ENCODE measurements around the gene COL27A1.

COL27A1 gene

GRCh38 chr9:114165407-114166102, 10.2 kb downstream of the COL27A1 start:
- Histone ChIP-seq H3K9me3 (ENCODE audit: control insufficient read depth, insufficient read depth, low read depth, low read length) (no peaks in the 10 kb centered on the region), H3K27ac (ENCODE audit: extremely low read depth, low read depth, low read length) (no peak overlapping the region), H3K4me1 (ENCODE audit: control insufficient read depth, insufficient read depth, low read length) (no peaks in the 10 kb centered on the region), H3K36me3 (ENCODE audit: control insufficient read depth in 2 of 2, insufficient read depth in 1 of 2, low read length in 2 of 2) (no peaks in the 10 kb centered on the region; a peak in 1 of 3 replicates), H3K4me3 (ENCODE audit: low read depth, low read length) (no peak overlapping the region)
- CTCF ChIA-PET = interaction anchor here (2.3 to 2.7 kb wide), 2 partner anchors 11 to 57 kb away, joined by 14 read pairs; partner anchors contain the start of gene COL27A1
- POLR2A ChIA-PET = no interaction called here
- TF ChIP-seq ZNF366 (tag by site-specific recombination; conservative IDR thresholded peaks at IDR 0.05) (peak; percentile 77), ZBTB17 (tag by site-specific recombination; IDR thresholded peaks at IDR 0.05) (peak; percentile 98), PRDM2 (tag by site-specific recombination; IDR thresholded peaks at IDR 0.05; ENCODE audit: borderline replicate concordance) (no peak)

- Histone ChIP-seq H3K4me1 (ENCODE audit: control insufficient read depth, insufficient read depth, low read length) (no peaks in the 10 kb centered on the region), H3K36me3 (ENCODE audit: control insufficient read depth in 2 of 2, insufficient read depth in 1 of 2, low read length in 2 of 2) (no peaks in the 10 kb centered on the region; a peak in 1 of 3 replicates), H3K4me3 (ENCODE audit: low read depth, low read length) (no peak overlapping the region), H3K27ac (ENCODE audit: extremely low read depth, low read depth, low read length) (no peak overlapping the region), H3K9me3 (ENCODE audit: control insufficient read depth, insufficient read depth, low read depth, low read length) (no peaks in the 10 kb centered on the region)
- no peak for TF ChIP-seq PRDM1 (tag by site-specific recombination; IDR thresholded peaks at IDR 0.05)
- peak; percentile 86 for TF ChIP-seq ZBTB17 (tag by site-specific recombination; IDR thresholded peaks at IDR 0.05)
- peak; percentile 98 for TF ChIP-seq ZNF366 (tag by site-specific recombination; conservative IDR thresholded peaks at IDR 0.05)
- POLR2A ChIA-PET = no interaction called here
- CTCF ChIA-PET = no interaction called here
Measured at GRCh38 chr9:114166103-114166470, 10.8 kb downstream of the COL27A1 start.

GRCh38 chr9:114166614-114167572, 11.6 kb downstream of the COL27A1 start:
- POLR2A ChIA-PET = no interaction called here
- no peak overlapping the region for H3K4me3 ChIP-seq (ENCODE audit: low read depth, low read length)
- TF ChIP-seq ZXDB (tag by site-specific recombination; IDR thresholded peaks at IDR 0.05) (no peak), ZNF140 (tag by site-specific recombination; IDR thresholded peaks at IDR 0.05) (no peak), ZNF398 (tag by site-specific recombination; IDR thresholded peaks at IDR 0.05) (no peak), ZNF660 (tag by site-specific recombination; IDR thresholded peaks at IDR 0.05) (no peak), ZNF335 (tag by site-specific recombination; conservative IDR thresholded peaks at IDR 0.05) (no peak), ZNF624 (tag by site-specific recombination; IDR thresholded peaks at IDR 0.05) (no peak), YY2 (tag by site-specific recombination; IDR thresholded peaks at IDR 0.05) (no peak), ZNF10 (tag by site-specific recombination; IDR thresholded peaks at IDR 0.05) (no peak), ZEB2 (tag by site-specific recombination; IDR thresholded peaks at IDR 0.05) (no peak), ZNF211 (tag by site-specific recombination; IDR thresholded peaks at IDR 0.05; ENCODE audit: low read depth) (no peak), ZNF768 (tag by site-specific recombination; IDR thresholded peaks at IDR 0.05) (no peak), GLI2 (tag by site-specific recombination; IDR thresholded peaks at IDR 0.05; ENCODE audit: borderline replicate concordance, low read depth) (no peak), ZNF132 (tag by site-specific recombination; IDR thresholded peaks at IDR 0.05; ENCODE audit: borderline replicate concordance) (no peak), ZNF560 (tag by site-specific recombination; IDR thresholded peaks at IDR 0.05; ENCODE audit: borderline replicate concordance) (no peak)

More at GRCh38 chr9:114166614-114167572, 11.6 kb downstream of the COL27A1 start:
- H3K36me3 ChIP-seq (ENCODE audit: control insufficient read depth in 2 of 2, insufficient read depth in 1 of 2, low read length in 2 of 2) = no peaks in the 10 kb centered on the region; a peak in 1 of 3 replicates
- no peaks in the 10 kb centered on the region for H3K9me3 ChIP-seq (ENCODE audit: control insufficient read depth, insufficient read depth, low read depth, low read length)
- CTCF ChIA-PET = no interaction called here
- no peak overlapping the region for H3K27ac ChIP-seq (ENCODE audit: extremely low read depth, low read depth, low read length)
- no peaks in the 10 kb centered on the region for H3K4me1 ChIP-seq (ENCODE audit: control insufficient read depth, insufficient read depth, low read length)

Data from HEK293 (cell line).